H9 (cell line): ENCODE data around the gene DBX2. TPM values are rescaled to one million over a fixed set of nuclear protein-coding genes. Genes with fewer than 3 reads are reported as not detected.

ENCODE experiments used
- DNase-seq: peaks from one replicate; pipeline ENCODE4 v3.0.0-alpha.2; 2017
- H2AFZ ChIP-seq: one replicate; pipeline ENCODE4 v1.6.1; 2013; ENCODE audit warnings: mild to moderate bottlenecking, low read length, control low read depth, moderate library complexity
- H2AK5ac ChIP-seq: 2 replicates; pipeline ENCODE4 v1.6.1; 2013; ENCODE audit warnings: low read length, control low read depth, mixed read lengths; ENCODE audit not compliant: insufficient read length
- H2BK120ac ChIP-seq: one replicate; pipeline ENCODE4 v1.6.1; 2013; ENCODE audit warnings: low read depth, mild to moderate bottlenecking, low read length, control low read depth, inconsistent platforms; ENCODE audit not compliant: poor library complexity, severe bottlenecking
- H2BK12ac ChIP-seq: 2 replicates; pipeline ENCODE4 v1.6.1; 2013; ENCODE audit warnings: low read length, control low read depth, mixed read lengths, low read depth; ENCODE audit not compliant: insufficient read length
- H2BK15ac ChIP-seq: 2 replicates; pipeline ENCODE4 v1.6.1; 2013; ENCODE audit warnings: low read depth, low read length, control low read depth
- H2BK20ac ChIP-seq: one replicate; pipeline ENCODE4 v1.6.1; 2013; ENCODE audit warnings: low read depth, mild to moderate bottlenecking, low read length, control low read depth, inconsistent platforms; ENCODE audit not compliant: poor library complexity, severe bottlenecking
- H2BK5ac ChIP-seq: 2 replicates; pipeline ENCODE4 v1.6.1; 2013; ENCODE audit warnings: low read length, control low read depth, mixed read lengths; ENCODE audit not compliant: insufficient read length
- H3K14ac ChIP-seq: 2 replicates; pipeline ENCODE4 v1.6.1; 2013; ENCODE audit warnings: low read length, control low read depth; ENCODE audit not compliant: insufficient read depth
- H3K18ac ChIP-seq: 2 replicates; pipeline ENCODE4 v1.6.1; 2013; ENCODE audit warnings: low read depth, mild to moderate bottlenecking, mixed read lengths, low read length, control low read depth; ENCODE audit not compliant: insufficient read length
- H3K23ac ChIP-seq: 2 replicates; pipeline ENCODE4 v1.6.1; 2013; ENCODE audit warnings: low read length, control low read depth, mixed read lengths, low read depth; ENCODE audit not compliant: insufficient read length
- H3K23me2 ChIP-seq: 2 replicates; pipeline ENCODE4 v1.6.1; 2013; ENCODE audit warnings: low read depth, mild to moderate bottlenecking, mixed read lengths, low read length, control low read depth; ENCODE audit not compliant: insufficient read length, poor library complexity, severe bottlenecking
- H3K27ac ChIP-seq: 2 replicates; pipeline ENCODE4 v1.5.1; 2013; ENCODE audit warnings: low read length, control low read depth, mixed read lengths, low read depth; ENCODE audit not compliant: insufficient read length
- H3K27me3 ChIP-seq: 2 replicates; pipeline ENCODE4 v1.6.1; 2013; ENCODE audit warnings: low read length, control low read depth, inconsistent platforms; ENCODE audit not compliant: insufficient read depth
- H3K4ac ChIP-seq: 2 replicates; pipeline ENCODE4 v1.6.1; 2013; ENCODE audit warnings: low read depth, mild to moderate bottlenecking, control low read depth, inconsistent platforms, low read length, moderate library complexity
- H3K4me1 ChIP-seq: 2 replicates; pipeline ENCODE4 v1.6.1; 2013; ENCODE audit warnings: low read length, control low read depth, inconsistent platforms; ENCODE audit not compliant: insufficient read depth
- H3K4me2 ChIP-seq: 2 replicates; pipeline ENCODE4 v1.6.1; 2013; ENCODE audit warnings: low read length, control low read depth, mixed read lengths; ENCODE audit not compliant: insufficient read length, insufficient read depth
- H3K56ac ChIP-seq: 2 replicates; pipeline ENCODE4 v1.6.1; 2013; ENCODE audit warnings: low read depth, mild to moderate bottlenecking, mixed read lengths, low read length, control low read depth; ENCODE audit not compliant: insufficient read length
- H3K79me1 ChIP-seq: 2 replicates; pipeline ENCODE4 v1.6.1; 2013; ENCODE audit warnings: low read depth, mild to moderate bottlenecking, moderate library complexity, low read length, control low read depth, inconsistent platforms; ENCODE audit not compliant: insufficient read depth, poor library complexity, severe bottlenecking
- H3K79me2 ChIP-seq: 2 replicates; pipeline ENCODE4 v1.6.1; 2013; ENCODE audit warnings: low read length, control low read depth, inconsistent platforms; ENCODE audit not compliant: insufficient read depth
- H3K9ac ChIP-seq: 2 replicates; pipeline ENCODE4 v1.6.1; 2013; ENCODE audit warnings: low read length, control low read depth, mixed read lengths; ENCODE audit not compliant: insufficient read length; ENCODE audit errors: extremely low read depth
- H3K9me3 ChIP-seq: one replicate; pipeline ENCODE4 v1.6.1; 2013; ENCODE audit warnings: low read depth, low read length, inconsistent platforms; ENCODE audit not compliant: control insufficient read depth
- H3T11ph ChIP-seq: one replicate; pipeline ENCODE4 v1.6.1; 2013; ENCODE audit warnings: mild to moderate bottlenecking, low read length, control low read depth, inconsistent platforms
- H4K20me1 ChIP-seq: one replicate; pipeline ENCODE4 v1.6.1; 2013; ENCODE audit not compliant: control insufficient read depth, insufficient read length, insufficient read depth
- H4K5ac ChIP-seq: 2 replicates; pipeline ENCODE4 v1.6.1; 2013; ENCODE audit warnings: low read depth, mild to moderate bottlenecking, mixed read lengths, low read length, control low read depth; ENCODE audit not compliant: insufficient read length
- H4K8ac ChIP-seq: replicated peaks from 2 replicates; pipeline ENCODE4 v1.6.1; 2013; ENCODE audit warnings: low read length, control low read depth, mixed read lengths, low read depth; ENCODE audit not compliant: insufficient read length
- H4K91ac ChIP-seq: 2 replicates; pipeline ENCODE4 v1.6.1; 2013; ENCODE audit warnings: low read depth, mild to moderate bottlenecking, moderate library complexity, mixed read lengths, low read length, control low read depth; ENCODE audit not compliant: insufficient read length
- H3K27ac Mint-ChIP-seq, 3 experiments: 2 replicates in 2 of 3; 3 replicates in 1 of 3; pipeline ENCODE4 v1.8.0; 2020 to 2021; ENCODE audit warnings: mixed read lengths in 3 of 3, mild to moderate bottlenecking in 1 of 3, moderate library complexity in 1 of 3
- H3K27me3 Mint-ChIP-seq: 2 replicates; pipeline ENCODE4 v1.8.0; 2021; ENCODE audit warnings: low read depth, mild to moderate bottlenecking, moderate library complexity, mixed read lengths
- H3K36me3 Mint-ChIP-seq, 3 experiments: 2 replicates in 2 of 3; 3 replicates in 1 of 3; pipeline ENCODE4 v1.8.0; 2020 to 2021; ENCODE audit warnings: low read depth in 3 of 3, mixed read lengths in 3 of 3; ENCODE audit not compliant: insufficient read depth in 1 of 3
- H3K4me1 Mint-ChIP-seq, 2 experiments: 2 replicates each; pipeline ENCODE4 v1.8.0; 2020; ENCODE audit warnings: mixed read lengths in 2 of 2
- H3K4me3 Mint-ChIP-seq, 2 experiments: 2 replicates in 1 of 2; 3 replicates in 1 of 2; pipeline ENCODE4 v1.8.0; 2020 to 2021; ENCODE audit warnings: mild to moderate bottlenecking in 2 of 2, mixed read lengths in 2 of 2, moderate library complexity in 1 of 2
- H3K9me3 Mint-ChIP-seq, 2 experiments: 2 replicates in 1 of 2; 3 replicates in 1 of 2; pipeline ENCODE4 v1.8.0; 2020; ENCODE audit warnings: mild to moderate bottlenecking in 2 of 2, mixed read lengths in 2 of 2, moderate library complexity in 1 of 2
- WGBS: extraction: QIAGEN DNeasy Blood & Tissue Kit; methylation state at CpG from one replicate; pipeline ENCODE4 v1.1.7; 2013; ENCODE audit warnings: missing lambda C conversion rate, low lambda C conversion rate, mixed read lengths; ENCODE audit not compliant: insufficient read length; ENCODE audit errors: extremely low coverage; 5-methylcytosine and 5-hydroxymethylcytosine counted together
- total RNA-seq: library from RNA; stranded (reverse); gene quantifications from 2 replicates; pipeline ENCODE4 v1.2.1, GENCODE V29; 2021
- TF ChIP-seq, protein P1 (sequence below): fragments of 200-600 bp; sonication (generic); conservative IDR thresholded peaks from 3 replicates; pipeline ENCODE4 v1.8.0; 2021; ENCODE audit warnings: antibody characterized with exemption, mild to moderate bottlenecking

The DBX2 gene
- total RNA-seq, 1 experiment from 2014 or later: not detected

DNA sequence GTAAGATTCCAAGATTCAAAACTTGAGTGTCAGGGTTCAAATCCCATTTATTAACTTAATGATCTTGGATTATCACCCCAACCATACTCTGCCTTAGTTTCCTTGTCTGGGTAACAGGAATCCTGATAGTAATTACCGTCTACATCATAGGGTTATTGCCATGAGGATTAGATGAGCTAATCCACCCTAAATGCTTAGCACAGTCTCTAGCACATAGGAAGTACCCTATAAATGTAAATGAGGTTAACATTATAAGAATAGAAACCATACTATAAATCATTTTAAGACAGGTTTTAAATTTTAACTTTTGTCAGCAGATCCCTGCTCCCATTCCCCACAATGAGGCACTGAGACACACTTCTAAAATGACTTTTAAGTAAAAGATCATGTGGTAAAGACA is 36.5 kb downstream of the DBX2 start:
- H3K56ac ChIP-seq: no peak overlapping the region
- no peak overlapping the region for H2BK5ac ChIP-seq
- no peaks in the 10 kb centered on the region for H3K4me1 Mint-ChIP-seq
- H3K14ac ChIP-seq: no peak overlapping the region
- TF ChIP-seq, protein P1, sequence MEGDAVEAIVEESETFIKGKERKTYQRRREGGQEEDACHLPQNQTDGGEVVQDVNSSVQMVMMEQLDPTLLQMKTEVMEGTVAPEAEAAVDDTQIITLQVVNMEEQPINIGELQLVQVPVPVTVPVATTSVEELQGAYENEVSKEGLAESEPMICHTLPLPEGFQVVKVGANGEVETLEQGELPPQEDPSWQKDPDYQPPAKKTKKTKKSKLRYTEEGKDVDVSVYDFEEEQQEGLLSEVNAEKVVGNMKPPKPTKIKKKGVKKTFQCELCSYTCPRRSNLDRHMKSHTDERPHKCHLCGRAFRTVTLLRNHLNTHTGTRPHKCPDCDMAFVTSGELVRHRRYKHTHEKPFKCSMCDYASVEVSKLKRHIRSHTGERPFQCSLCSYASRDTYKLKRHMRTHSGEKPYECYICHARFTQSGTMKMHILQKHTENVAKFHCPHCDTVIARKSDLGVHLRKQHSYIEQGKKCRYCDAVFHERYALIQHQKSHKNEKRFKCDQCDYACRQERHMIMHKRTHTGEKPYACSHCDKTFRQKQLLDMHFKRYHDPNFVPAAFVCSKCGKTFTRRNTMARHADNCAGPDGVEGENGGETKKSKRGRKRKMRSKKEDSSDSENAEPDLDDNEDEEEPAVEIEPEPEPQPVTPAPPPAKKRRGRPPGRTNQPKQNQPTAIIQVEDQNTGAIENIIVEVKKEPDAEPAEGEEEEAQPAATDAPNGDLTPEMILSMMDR: no peak
- peaks cover 0 to 2% (median 0%) of the 10 kb centered on the region in 3 experiments; a peak in 1 of 7 replicates for H3K36me3 Mint-ChIP-seq
- H2BK120ac ChIP-seq: no peak overlapping the region
- H2AK5ac ChIP-seq: no peak overlapping the region
- no peaks in the 10 kb centered on the region for H3K79me2 ChIP-seq
- no peak overlapping the region for H4K5ac ChIP-seq
- H3K9me3 Mint-ChIP-seq: peaks cover 7 to 9% of the 10 kb centered on the region in 2 experiments; a peak in 2 of 5 replicates
- no peaks in the 10 kb centered on the region for H3K23me2 ChIP-seq
- H2BK15ac ChIP-seq: no peak overlapping the region
- H3K4ac ChIP-seq: no peak overlapping the region
- no peaks in the 10 kb centered on the region for H3K9me3 ChIP-seq
- no peak overlapping the region for H3K23ac ChIP-seq
- no peak for DNase-seq
- H3K4me1 ChIP-seq: no peaks in the 10 kb centered on the region
- H4K91ac ChIP-seq: no peak overlapping the region
- no peak overlapping the region for H3K4me3 Mint-ChIP-seq
- no peak overlapping the region for H2BK12ac ChIP-seq
- H3K9ac ChIP-seq: no peak overlapping the region
- no peaks in the 10 kb centered on the region for H3K27me3 ChIP-seq
- no peak overlapping the region for H2AFZ ChIP-seq
- H2BK20ac ChIP-seq: no peak overlapping the region
- H4K8ac ChIP-seq: no peak overlapping the region
- WGBS: no CpG with 5 or more reads among the region's 1 CpG
- no peak overlapping the region for H3K27ac Mint-ChIP-seq
- no peak overlapping the region for H3K4me2 ChIP-seq
- no peak overlapping the region for H3T11ph ChIP-seq
- H3K79me1 ChIP-seq: no peaks in the 10 kb centered on the region
- H3K27me3 Mint-ChIP-seq: no peaks in the 10 kb centered on the region
- H3K18ac ChIP-seq: no peak overlapping the region
- H3K27ac ChIP-seq: no peak overlapping the region
- H4K20me1 ChIP-seq: no peaks in the 10 kb centered on the region
